NCI-H146 (cell line): ENCODE data around the gene ZCCHC9.
"Not testable (repeated sequence)": the region's sequence is repeated elsewhere in the genome, so short reads cannot be mapped to it uniquely, and the experiment has no call there.

Experiments used
- DNase-seq: peaks from one replicate; lab custom pipeline; 2025; lab: John Stamatoyannopoulos, UW

Gene ZCCHC9, protein sequence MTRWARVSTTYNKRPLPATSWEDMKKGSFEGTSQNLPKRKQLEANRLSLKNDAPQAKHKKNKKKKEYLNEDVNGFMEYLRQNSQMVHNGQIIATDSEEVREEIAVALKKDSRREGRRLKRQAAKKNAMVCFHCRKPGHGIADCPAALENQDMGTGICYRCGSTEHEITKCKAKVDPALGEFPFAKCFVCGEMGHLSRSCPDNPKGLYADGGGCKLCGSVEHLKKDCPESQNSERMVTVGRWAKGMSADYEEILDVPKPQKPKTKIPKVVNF

GRCh38 chr5:81301271-81302015 is at the start of gene ZCCHC9:
TSS of gene ZCCHC9 (plus strand) at chr5:81301587. CDS start at chr5:81304758, 3,171 bp downstream.
- peak; percentile 76 for DNase-seq

DNA sequence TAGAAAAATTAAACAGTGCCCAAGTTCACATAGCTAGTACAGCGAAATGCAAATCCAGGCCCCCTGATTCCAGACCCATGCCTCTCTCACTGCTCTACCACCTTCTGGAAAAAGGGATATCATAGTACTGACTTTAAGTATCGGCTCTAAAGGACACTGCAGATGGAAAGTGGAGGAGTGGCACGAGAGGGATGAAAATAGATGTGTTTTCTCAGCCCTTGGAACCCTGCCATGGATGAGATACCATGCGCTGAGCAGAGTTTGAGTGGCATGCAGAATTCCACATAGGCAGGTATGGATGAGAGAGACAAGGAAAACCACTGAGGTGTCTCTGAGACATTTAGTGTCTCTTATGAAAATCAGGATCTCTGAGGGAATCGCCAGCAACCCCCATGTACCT is 49.5 kb upstream of the ZCCHC9 start:
- no peak for DNase-seq

DNA sequence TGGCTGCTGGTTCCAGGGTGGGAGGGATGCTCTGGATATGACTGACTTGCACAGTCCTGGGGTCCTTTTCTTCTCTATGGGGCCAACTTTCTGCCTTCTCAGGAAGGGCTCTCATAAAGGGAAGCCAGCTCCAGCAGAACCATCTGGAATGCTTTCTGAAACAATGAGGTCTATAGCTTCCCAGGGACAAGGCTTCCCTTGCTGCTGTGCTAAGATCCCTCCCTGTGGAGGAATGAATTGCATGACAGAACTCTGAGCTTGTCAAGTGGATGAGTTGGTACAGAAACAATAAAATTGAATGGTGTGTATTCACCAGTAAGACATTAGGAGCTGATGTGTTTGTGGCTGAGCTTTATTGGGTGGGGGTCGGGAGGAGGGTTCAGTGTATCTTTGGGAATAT is 48.5 kb upstream of the ZCCHC9 start:
- DNase-seq = no peak

GRCh38 chr5:81253875-81254274 is 47.5 kb upstream of the ZCCHC9 start:
- no peak for DNase-seq

GRCh38 chr5:81254886-81255559 is 46.4 kb upstream of the ZCCHC9 start:
- no peak for DNase-seq

DNA sequence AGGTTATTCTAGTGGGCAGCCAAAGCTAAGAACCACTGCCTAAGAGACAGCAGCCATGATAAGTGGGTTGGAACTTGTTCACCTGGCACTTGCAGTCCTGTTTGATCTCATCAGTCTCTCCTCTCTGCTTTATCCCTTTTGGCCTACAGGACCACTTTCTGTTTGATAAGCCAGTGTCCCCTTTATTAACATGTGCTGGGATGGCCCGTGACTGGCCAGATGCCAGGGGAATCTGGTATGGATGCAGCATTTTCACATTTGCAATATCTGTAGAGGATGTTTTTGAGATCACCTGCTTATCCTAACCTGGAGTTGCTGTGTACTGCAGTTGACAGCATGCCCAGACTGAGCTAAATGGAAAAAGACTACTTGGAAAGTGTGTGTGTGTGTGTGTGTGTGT is 44.6 kb upstream of the ZCCHC9 start:
- no peak for DNase-seq

DNA sequence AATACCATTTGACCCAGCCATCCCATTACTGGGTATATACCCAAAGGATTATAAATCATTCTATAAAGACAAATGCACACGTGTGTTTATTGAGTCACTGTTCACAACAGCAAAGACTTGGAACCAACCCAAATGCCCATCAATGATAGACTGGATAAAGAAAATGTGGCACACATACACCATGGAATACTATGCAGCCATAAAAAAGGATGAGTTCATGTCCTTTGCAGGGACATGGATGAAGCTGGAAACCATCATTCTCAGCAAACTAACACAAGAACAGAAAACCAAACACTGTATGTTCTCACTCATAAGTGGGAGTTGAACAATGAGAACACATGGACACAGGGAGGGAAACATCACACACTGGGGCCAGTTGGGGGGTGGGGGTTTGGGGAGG is 38.6 kb upstream of the ZCCHC9 start:
- DNase-seq = not testable (repeated sequence)

DNA sequence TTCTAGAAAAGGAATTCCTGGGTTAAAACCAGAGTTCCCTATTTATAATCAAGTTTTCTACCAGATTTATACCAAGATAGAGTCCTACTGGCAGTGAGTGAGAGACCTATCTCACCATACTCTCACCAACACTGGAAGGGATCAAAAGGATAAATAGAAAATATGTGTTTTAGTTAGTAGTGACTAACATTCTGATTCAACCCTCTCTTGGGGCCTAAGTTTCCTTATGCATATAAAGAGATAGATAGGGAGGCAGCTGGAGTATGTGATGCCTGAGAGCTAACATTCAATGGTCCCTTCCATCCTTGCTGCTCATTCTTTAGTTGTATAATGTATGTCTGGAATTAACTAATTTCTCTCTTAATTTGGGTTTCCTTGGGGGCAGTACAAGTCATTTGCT is 36.3 kb upstream of the ZCCHC9 start:
- no peak for DNase-seq

- no peak for DNase-seq
These were observed 32.7 kb upstream of the ZCCHC9 start for GRCh38 chr5:81268521-81269196.

- peak; percentile 67 for DNase-seq
These were observed 31.5 kb upstream of the ZCCHC9 start for GRCh38 chr5:81269751-81270393.

DNA sequence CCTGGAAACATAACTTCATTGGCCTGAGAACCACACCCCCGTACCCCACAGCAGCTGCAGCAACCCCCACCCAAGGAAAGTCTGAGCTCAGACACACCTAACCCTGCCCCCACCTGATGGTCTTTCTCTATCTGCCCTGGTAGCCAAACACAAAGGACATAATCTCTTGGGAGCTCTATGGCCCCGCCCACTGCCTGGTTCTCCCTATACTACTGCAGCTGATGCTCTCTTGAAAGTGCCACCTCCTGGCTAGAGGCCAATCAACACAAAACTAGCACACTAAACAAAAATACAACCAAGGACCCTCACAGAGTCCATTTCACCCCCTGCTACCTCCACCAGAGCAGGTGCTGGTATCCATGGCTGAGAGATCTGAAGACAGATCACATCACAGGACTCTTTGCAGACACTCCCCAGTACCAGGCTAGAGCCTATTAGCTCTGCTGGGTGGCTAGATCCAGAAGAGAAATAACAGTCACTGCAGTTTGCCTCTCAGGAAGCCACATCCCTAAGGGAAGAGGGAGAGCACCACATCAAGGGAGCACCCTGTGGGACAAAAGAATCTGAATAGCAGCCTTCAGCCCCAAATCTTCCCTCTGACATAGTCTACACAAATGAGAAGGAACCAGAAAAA is 30.9 kb upstream of the ZCCHC9 start:
- DNase-seq = peak; percentile 73

GRCh38 chr5:81283976-81284375 is 17.4 kb upstream of the ZCCHC9 start:
- DNase-seq = no peak

DNA sequence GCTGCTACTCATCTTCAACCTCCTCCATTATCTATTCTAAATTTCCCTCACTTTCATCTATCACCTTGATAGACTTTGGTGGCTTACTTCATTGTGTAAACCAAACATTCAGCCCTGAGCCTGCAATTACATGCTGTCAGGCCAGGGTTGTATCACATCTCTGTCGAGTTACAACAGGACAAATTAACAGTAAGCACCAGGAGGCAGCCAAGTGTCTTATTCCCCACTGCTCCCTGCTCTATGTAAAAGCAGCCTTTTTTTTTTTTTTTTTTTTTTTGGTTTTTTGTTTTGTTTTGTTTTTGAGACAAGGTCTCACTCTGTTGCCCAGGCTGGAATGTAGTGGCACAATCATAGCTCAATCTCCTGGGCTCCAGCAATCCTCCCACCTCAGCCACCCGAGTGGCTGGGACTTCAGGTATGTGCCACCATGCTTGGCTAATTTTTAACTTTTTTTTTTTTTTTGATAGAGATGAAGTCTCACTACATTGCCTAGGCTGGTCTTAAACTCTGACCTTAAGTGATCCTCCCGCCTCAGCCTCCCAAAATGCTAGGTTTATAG is 15.2 kb upstream of the ZCCHC9 start:
- DNase-seq = no peak

- no peak for DNase-seq
These were observed 13.4 kb upstream of the ZCCHC9 start for GRCh38 chr5:81288021-81288433.

DNA sequence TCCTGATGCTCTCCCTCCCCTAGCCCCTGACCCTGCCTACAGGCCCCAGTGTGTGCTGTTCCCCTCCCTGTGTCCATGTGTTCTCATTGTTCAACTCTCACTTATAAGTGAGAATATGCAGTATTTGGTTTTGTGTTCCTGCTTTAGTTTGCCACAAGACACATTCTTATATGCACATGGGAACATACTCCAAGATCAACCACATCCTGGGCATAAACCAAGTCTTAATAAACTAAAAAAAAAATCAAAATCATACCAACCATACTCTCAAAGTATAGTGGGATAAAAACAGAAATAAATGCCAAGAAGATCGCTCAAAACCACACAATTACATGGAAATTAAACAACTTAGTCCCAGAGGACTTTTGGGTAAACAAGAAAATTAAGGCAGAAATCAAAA is 11.2 kb upstream of the ZCCHC9 start:
- no peak for DNase-seq

- no peak for DNase-seq
These were observed 9.3 kb upstream of the ZCCHC9 start for GRCh38 chr5:81292130-81292529.

- DNase-seq = not testable (repeated sequence)
These were observed 7.4 kb upstream of the ZCCHC9 start for GRCh38 chr5:81294021-81294420.

- no peak for DNase-seq
These were observed 3.9 kb upstream of the ZCCHC9 start for GRCh38 chr5:81297531-81297930.

DNA sequence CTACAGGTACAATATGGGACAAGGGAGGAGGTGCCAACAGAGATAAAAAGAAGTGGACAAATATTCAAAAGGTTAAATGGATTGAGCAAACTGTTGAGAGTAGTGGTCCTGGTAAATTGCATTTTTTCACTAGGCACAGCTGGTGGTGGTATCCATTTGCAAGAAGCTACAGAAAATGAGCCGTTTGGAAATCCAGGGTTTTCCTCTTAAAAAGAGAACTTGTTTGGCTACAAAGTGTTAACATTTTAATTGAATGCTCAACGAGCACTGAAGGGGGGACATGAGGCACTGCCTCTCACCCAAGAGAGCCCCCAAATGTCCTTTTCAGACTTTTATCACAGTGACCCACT is 491 bp upstream of the ZCCHC9 start:
- DNase-seq = peak; percentile 24

DNA sequence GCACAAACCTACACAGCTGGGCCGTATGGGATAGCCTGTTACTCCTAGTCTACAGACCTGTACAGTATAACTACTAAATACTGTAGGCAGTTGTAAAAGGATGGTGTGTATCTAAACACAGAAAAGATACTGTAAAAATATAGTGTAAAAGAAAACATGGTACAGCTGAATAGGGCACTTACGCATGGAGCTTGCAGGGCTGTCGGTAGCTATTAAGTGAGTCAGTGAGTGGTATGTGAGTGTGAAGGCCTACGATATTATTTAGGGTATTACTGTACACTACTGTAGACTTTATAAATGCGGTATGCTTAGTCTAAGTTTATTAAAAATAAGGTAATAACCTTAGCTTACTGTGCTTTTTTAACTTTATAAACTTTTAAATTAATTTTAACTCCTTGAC is 1.2 kb downstream of the ZCCHC9 start:
- no peak for DNase-seq

DNA sequence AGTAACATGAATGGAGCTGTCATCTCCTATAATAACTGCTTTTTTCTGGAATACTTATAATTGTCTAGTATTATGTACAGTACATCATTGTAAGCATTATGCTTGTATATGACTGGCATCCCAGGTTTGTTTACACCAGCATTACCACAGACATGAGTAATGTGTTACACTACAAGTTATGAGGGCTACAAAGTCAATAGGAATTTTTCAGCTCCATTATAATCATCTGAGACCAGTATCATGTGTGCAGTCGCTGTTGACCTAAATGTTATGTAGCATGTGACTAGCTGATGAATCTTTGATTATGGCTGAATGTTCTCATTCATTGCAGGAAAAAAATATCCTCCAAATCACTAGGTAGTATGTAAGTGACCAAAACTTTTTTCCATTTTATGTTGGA is 2.2 kb downstream of the ZCCHC9 start:
- DNase-seq = no peak
